HepG2 (cell line): ENCODE results near the gene KCNF1.

Experiments
- CTCF ChIP-seq: sonication (generic); formaldehyde crosslinking; IDR thresholded peaks from 2 replicates; pipeline ENCODE4 v1.5.0; 2020; ENCODE audit warnings: mild to moderate bottlenecking, missing genetic modification reagents, moderate library complexity
- ELF1 ChIP-seq: sonication (generic); formaldehyde crosslinking; IDR thresholded peaks from 2 replicates; pipeline ENCODE4 v1.4.0; 2020; ENCODE audit warnings: missing genetic modification reagents
- EP300 ChIP-seq, 3 experiments: sonication (generic) in 1 of 3; formaldehyde crosslinking in 1 of 3; IDR thresholded peaks; 2 replicates each; pipeline versions ENCODE4 v1.5.1 to v1.6.1; 2011 to 2020; ENCODE audit warnings: low read depth in 2 of 3, low read length in 2 of 3, borderline replicate concordance in 1 of 3, improper control_type of control experiment in 1 of 3, mild to moderate bottlenecking in 1 of 3, missing genetic modification reagents in 1 of 3, moderate library complexity in 1 of 3
- POLR2A ChIP-seq, 2 experiments: IDR thresholded peaks; 2 replicates each; pipeline ENCODE4 v1.6.1; 2011; ENCODE audit warnings: low read depth in 2 of 2, low read length in 2 of 2, mild to moderate bottlenecking in 1 of 2, moderate library complexity in 1 of 2; ENCODE audit not compliant: insufficient read depth in 1 of 2
- REPIN1 ChIP-seq: sonication (generic); formaldehyde crosslinking; IDR thresholded peaks from 2 replicates; pipeline ENCODE4 v1.8.0; 2022; ENCODE audit warnings: missing genetic modification reagents, low read depth, mild to moderate bottlenecking, borderline replicate concordance
- RNF2 ChIP-seq: fragments of 450-650 bp; conservative IDR thresholded peaks from 2 replicates; pipeline ENCODE4 v1.6.1; 2016; ENCODE audit warnings: low read depth
- TAF15 ChIP-seq: fragments of 200-400 bp; formaldehyde crosslinking; IDR thresholded peaks from one replicate; pipeline ENCODE4 v1.6.1; 2018; ENCODE audit warnings: mild to moderate bottlenecking, low read depth, low read length; ENCODE audit not compliant: poor library complexity, severe bottlenecking
- ZNF747 ChIP-seq: sonication (generic); formaldehyde crosslinking; IDR thresholded peaks from 2 replicates; pipeline ENCODE4 v1.8.1; 2023; ENCODE audit warnings: missing genetic modification reagents, mild to moderate bottlenecking, borderline replicate concordance

- no peak for TF ChIP-seq RNF2
- TF ChIP-seq CTCF (CRISPR knock-in tag) = no peak
- no peak for TF ChIP-seq TAF15
- TF ChIP-seq POLR2A (IDR thresholded peaks at IDR 0.05; ENCODE audit: insufficient read depth in 1 of 2, low read depth in 2 of 2, low read length in 2 of 2) = no peak
- TF ChIP-seq ELF1 = no peak
- TF ChIP-seq REPIN1 (CRISPR knock-in tag) = no peak
- TF ChIP-seq EP300 (IDR thresholded peaks at IDR 0.05; ENCODE audit: low read depth in 2 of 2, low read length in 2 of 2) = no peak
- TF ChIP-seq EP300 (CRISPR knock-in tag; IDR thresholded peaks at IDR 0.05; ENCODE audit: borderline replicate concordance) = no peak
- TF ChIP-seq ZNF747 = no peak
These were observed 44.5 kb downstream of the KCNF1 start for GRCh38 chr2:10956006-10956790.
